Breast epithelium (tissue), 4 donors: Measurements from ENCODE around the gene KMT5C. TPM values are rescaled to one million over a fixed set of nuclear protein-coding genes. Genes with fewer than 3 reads are reported as not detected.

Source experiments
- DNase-seq, 2 donors: peaks; one replicate each; pipeline ENCODE4 v3.0.0-alpha.2; 2019; ENCODE audit warnings: low spot score in 2 of 2
- H3K27ac ChIP-seq, 2 donors: fragments of 200-600 bp; sonication (generic) in 1 of 2; one replicate each; pipeline ENCODE4 v1.5.1; 2016 to 2019; ENCODE audit warnings: mild to moderate bottlenecking in 1 of 2
- H3K27me3 ChIP-seq, 2 donors: fragments of 200-600 bp; sonication (generic) in 1 of 2; one replicate each; pipeline versions ENCODE4 v1.5.1 to v1.6.0; 2017 to 2019; ENCODE audit warnings: control low read depth in 1 of 2, mild to moderate bottlenecking in 1 of 2
- H3K36me3 ChIP-seq: fragments of 200-600 bp; one replicate; pipeline ENCODE4 v1.5.1; 2019
- H3K4me1 ChIP-seq, 2 donors: fragments of 200-600 bp; sonication (generic); one replicate each; pipeline ENCODE4 v1.5.1; 2016 to 2019; ENCODE audit warnings: control low read depth in 1 of 2
- H3K4me3 ChIP-seq, 3 donors: fragments of 200-600 bp; sonication (generic); 1 replicate in 2 of 3; 2 replicates in 1 of 3; pipeline ENCODE4 v1.5.1; 2016 to 2019; ENCODE audit warnings: mild to moderate bottlenecking in 3 of 3, moderate library complexity in 2 of 3
- H3K9me3 ChIP-seq, 2 donors: fragments of 200-600 bp; sonication (generic) in 1 of 2; one replicate each; pipeline ENCODE4 v1.5.1; 2016 to 2019; ENCODE audit warnings: control low read depth in 1 of 2
- POLR2A ChIP-seq: fragments of 450-650 bp; IDR thresholded peaks from one replicate; pipeline ENCODE4 v1.6.1; 2016; ENCODE audit warnings: antibody characterized with exemption, mild to moderate bottlenecking, moderate library complexity
- POLR2AphosphoS5 ChIP-seq, 3 donors: sonication (generic); formaldehyde crosslinking; IDR thresholded peaks; one replicate each; pipeline ENCODE4 v1.6.1; 2017; ENCODE audit warnings: antibody characterized with exemption in 3 of 3
- intact Hi-C: fragments of 100-400 bp; cut with DNase I; formaldehyde crosslinking; loops from one replicate; pipeline ENCODE4 v1.15.1; 2023; ENCODE audit warnings: low total_unique reads
- total RNA-seq, 3 donors: library from RNA; depleted of rRNA; stranded (reverse); fragments of >200 nt; gene quantifications; one replicate each; pipeline ENCODE4 v1.1.0, GENCODE V29; 2016
- TF ChIP-seq, protein P1 (sequence below), 3 donors: fragments of 450-650 bp; IDR thresholded peaks; one replicate each; pipeline ENCODE4 v1.5.1; 2016 to 2017; ENCODE audit warnings: antibody characterized with exemption in 3 of 3, mild to moderate bottlenecking in 3 of 3, moderate library complexity in 3 of 3

KMT5C gene
- total RNA-seq, 3 donors from 2014 or later, result 6.1 to 20.8 (median 18.4) TPM

DNA sequence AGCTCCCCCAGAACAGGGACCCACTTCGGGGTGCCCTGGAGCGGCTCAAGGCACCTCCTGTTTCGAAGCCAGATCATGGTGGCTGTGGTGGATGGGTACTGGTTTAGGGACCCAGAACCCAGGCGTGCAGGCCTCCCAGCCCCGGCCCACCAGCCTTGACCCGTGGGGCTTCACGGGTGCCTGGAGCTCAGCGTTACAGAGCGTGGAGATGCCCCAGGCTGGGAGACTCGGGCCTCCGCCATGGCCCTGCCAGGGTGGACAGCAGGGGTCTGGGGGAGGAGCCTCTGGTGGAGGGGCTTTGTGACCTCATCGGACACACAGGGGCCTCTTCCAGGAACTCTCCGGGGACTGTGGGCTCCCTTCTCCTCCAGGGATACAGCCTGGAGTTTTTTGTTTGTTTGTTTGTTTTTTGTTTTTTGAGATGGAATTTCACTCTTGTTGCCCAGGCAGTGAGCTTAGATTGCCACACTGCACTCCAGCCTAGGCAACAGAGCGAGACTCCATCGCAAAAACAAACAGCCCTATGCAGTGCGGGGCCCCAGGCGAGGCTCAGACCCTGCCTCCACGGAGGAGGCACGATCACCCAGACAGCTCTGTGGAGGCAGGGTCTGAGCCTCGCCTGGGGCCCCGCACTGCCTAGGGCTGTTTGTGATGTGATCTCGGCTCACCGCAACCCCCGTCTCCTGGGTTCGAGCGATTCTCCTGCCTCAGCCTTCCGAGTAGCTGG is 23.5 kb downstream of the KMT5C start, which contains the start of gene GARIN5B:
Gene GARIN5B (minus strand): TSS at position 271 of the 727 bp plus-strand sequence. CDS start 194 bp downstream, at position 77.
- DNase-seq, result no peak
- Histone ChIP-seq H3K27ac (no peak within 1 kb of the TSS), H3K4me1 (no peaks in the 10 kb centered on the region), H3K4me3 (no peak within 1 kb of the TSS), H3K9me3 (no peaks in the 10 kb centered on the region), H3K36me3 (no peaks in the 10 kb centered on the region), H3K27me3 (peaks cover 1 to 4% of the 10 kb centered on the region in 2 donors)
- intact Hi-C loops, result no loop called here
- TF ChIP-seq, protein P1, sequence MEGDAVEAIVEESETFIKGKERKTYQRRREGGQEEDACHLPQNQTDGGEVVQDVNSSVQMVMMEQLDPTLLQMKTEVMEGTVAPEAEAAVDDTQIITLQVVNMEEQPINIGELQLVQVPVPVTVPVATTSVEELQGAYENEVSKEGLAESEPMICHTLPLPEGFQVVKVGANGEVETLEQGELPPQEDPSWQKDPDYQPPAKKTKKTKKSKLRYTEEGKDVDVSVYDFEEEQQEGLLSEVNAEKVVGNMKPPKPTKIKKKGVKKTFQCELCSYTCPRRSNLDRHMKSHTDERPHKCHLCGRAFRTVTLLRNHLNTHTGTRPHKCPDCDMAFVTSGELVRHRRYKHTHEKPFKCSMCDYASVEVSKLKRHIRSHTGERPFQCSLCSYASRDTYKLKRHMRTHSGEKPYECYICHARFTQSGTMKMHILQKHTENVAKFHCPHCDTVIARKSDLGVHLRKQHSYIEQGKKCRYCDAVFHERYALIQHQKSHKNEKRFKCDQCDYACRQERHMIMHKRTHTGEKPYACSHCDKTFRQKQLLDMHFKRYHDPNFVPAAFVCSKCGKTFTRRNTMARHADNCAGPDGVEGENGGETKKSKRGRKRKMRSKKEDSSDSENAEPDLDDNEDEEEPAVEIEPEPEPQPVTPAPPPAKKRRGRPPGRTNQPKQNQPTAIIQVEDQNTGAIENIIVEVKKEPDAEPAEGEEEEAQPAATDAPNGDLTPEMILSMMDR (IDR thresholded peaks at IDR 0.05), result no peak
- no peak for TF ChIP-seq POLR2A
- no peak for TF ChIP-seq POLR2AphosphoS5 (IDR thresholded peaks at IDR 0.05)

DNA sequence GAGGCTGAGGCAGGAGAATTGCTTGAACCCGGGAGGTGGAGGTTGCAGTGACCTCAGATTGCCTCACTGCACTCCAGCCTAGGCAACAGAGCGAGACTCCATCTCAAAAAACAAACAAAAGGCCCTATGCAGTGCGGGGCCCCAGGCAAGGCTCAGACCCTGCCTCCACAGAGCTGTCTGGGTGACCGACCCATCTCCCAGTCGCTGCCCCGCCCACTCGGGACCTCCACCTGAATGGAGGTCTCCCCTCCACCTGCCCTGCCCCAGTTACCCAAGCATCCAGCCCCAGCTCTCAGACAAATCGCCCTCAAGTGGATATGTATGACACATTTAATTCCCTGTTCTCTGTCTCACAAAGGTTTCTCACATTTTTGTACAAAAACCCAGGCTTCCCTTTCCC is 25.6 kb downstream of the KMT5C start:
- no peak for DNase-seq
- peaks cover 16 to 22% of the 10 kb centered on the region in 2 donors for H3K27me3 ChIP-seq
- intact Hi-C loops, result no loop called here

DNA sequence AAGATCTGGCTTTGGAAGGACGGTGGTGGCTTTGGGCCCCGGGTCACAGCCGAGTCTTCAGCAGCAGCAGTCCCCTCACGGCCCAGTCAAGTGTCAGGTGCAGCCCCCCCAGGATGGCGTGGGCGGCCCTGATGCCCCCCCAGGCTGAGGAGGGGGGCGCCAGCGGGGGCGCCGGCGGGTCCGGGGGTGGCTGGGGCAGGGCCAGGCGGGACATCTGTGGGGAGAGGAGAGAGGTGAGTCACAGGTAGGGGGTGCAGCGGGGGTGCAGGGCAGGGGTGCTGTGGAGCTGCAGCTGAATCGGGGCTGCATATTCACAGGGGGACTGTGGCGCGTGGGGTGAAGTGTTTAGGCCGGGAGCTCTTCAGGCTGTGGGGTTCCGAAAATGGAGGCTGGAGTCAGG is 26.3 kb downstream of the KMT5C start:
- TF ChIP-seq, protein P1 (IDR thresholded peaks at IDR 0.05), result no peak
- TF ChIP-seq POLR2AphosphoS5 (IDR thresholded peaks at IDR 0.05), result no peak
- no peak for TF ChIP-seq POLR2A
- no peak for DNase-seq
- Histone ChIP-seq H3K27me3 (peaks cover 16 to 30% of the 10 kb centered on the region in 2 donors), H3K36me3 (no peaks in the 10 kb centered on the region), H3K27ac (no peak overlapping the region), H3K4me3 (no peak overlapping the region), H3K4me1 (peaks cover 4 to 6% of the 10 kb centered on the region in 2 donors), H3K9me3 (no peaks in the 10 kb centered on the region)
- intact Hi-C loops, result no loop called here

More for the DNA sequence above, 25.6 kb downstream of the KMT5C start:
- no peaks in the 10 kb centered on the region for H3K9me3 ChIP-seq
- H3K27ac ChIP-seq, result no peak overlapping the region
- no peaks in the 10 kb centered on the region for H3K36me3 ChIP-seq
- H3K4me3 ChIP-seq, result no peak overlapping the region
- TF ChIP-seq POLR2AphosphoS5 (IDR thresholded peaks at IDR 0.05), result no peak
- no peak for TF ChIP-seq POLR2A
- TF ChIP-seq, protein P1 (IDR thresholded peaks at IDR 0.05), result no peak
- peaks cover 4 to 6% of the 10 kb centered on the region in 2 donors for H3K4me1 ChIP-seq

DNA sequence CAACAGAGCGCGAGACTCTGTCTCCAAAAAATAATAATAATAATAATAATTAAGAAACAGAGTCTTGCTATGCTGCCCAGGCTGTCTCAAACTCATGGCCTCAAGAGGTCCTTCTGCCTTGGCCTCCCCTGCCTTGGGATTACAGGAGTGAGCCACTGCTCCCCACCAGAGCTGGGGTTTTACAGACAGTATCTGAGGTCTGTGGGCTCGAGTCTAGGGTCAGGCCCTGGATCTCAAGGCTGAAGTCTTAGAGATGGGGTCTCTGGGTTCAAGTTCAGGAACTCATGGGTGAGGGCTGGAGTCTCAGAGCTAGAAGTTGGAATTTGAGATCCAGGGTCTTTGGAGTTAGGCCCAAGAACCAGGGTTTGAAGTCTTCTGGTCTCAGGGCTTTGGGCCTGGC is 27.1 kb downstream of the KMT5C start:
- H3K27me3 ChIP-seq, result peaks cover 16 to 38% of the 10 kb centered on the region in 2 donors
- intact Hi-C loops, result no loop called here

DNA sequence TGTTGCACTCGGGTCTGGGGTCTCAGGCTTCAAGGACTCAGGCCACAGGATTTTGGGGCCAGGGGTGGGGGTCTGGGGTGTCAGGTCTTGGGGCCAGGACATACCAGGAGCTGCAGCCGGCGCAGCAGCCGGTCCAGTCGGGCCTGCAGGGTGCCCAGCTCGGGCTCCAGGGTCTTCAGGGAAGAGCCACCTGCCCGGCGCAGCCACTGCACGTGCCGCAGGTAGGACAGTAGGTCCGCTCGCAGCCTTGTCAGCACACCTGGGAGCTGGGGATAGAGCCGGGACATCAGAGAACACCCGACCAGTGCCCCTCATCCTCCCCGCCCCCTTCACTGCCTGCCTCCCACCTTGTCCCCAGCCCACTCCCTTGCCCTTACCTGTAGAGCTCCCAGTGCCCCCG is 28.4 kb downstream of the KMT5C start:
- H3K27ac ChIP-seq, result no peak overlapping the region
- no peaks in the 10 kb centered on the region for H3K9me3 ChIP-seq
- H3K36me3 ChIP-seq, result no peaks in the 10 kb centered on the region
- no peak for DNase-seq
- TF ChIP-seq, protein P1 (IDR thresholded peaks at IDR 0.05), result no peak
- TF ChIP-seq POLR2A (no peak), POLR2AphosphoS5 (IDR thresholded peaks at IDR 0.05) (no peak)
- H3K4me1 ChIP-seq, result peaks cover 4 to 6% of the 10 kb centered on the region in 2 donors
- H3K27me3 ChIP-seq, result peaks cover 16 to 51% of the 10 kb centered on the region in 2 donors
- intact Hi-C loops, result no loop called here
- H3K4me3 ChIP-seq, result no peak overlapping the region

More for the DNA sequence above, 27.1 kb downstream of the KMT5C start:
- TF ChIP-seq, protein P1 (IDR thresholded peaks at IDR 0.05), result no peak
- no peak for TF ChIP-seq POLR2A
- no peak for TF ChIP-seq POLR2AphosphoS5 (IDR thresholded peaks at IDR 0.05)
- Histone ChIP-seq H3K36me3 (no peaks in the 10 kb centered on the region), H3K27ac (no peak overlapping the region), H3K4me1 (peaks cover 4 to 6% of the 10 kb centered on the region in 2 donors), H3K9me3 (no peaks in the 10 kb centered on the region), H3K4me3 (no peak overlapping the region)
- no peak for DNase-seq
